Vagina (tissue), 2 donors: Measurements from ENCODE around the gene VPS72.

Experiments used
- POLR2A ChIP-seq, 2 donors: fragments of 450-650 bp; IDR thresholded peaks; one replicate each; pipeline ENCODE4 v1.6.1; 2017; ENCODE audit warnings: antibody characterized with exemption in 2 of 2, mild to moderate bottlenecking in 2 of 2, moderate library complexity in 2 of 2
- TF ChIP-seq, protein P1 (sequence below), 3 experiments: fragments of 450-650 bp in 2 of 3; fragments of 200-600 bp in 1 of 3; sonication (generic) in 1 of 3; IDR thresholded peaks; one replicate each; pipeline ENCODE4 v1.5.1; 2017 to 2019; ENCODE audit warnings: antibody characterized with exemption in 3 of 3, mild to moderate bottlenecking in 2 of 3, moderate library complexity in 2 of 3

DNA sequence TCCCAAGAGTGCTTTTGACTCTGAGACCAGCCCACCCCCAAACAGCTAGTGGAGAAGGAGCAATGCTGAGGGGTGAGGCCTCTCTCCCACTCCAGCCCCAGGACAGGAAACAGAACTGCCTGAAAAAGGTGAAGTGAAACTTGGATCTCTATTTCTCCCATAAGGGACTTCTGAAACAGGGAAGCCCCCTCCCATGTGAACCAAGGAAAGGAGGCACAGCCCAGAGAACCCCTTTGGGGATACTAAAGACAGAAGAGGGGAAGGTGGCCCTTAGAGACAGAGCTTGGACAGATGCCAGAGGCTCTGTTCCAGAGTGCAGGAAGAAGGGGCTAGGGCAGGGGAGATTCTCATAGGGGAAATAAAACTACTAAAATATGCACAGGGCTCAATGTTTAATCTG is 30.6 kb downstream of the VPS72 start:
- TF ChIP-seq, protein P1, sequence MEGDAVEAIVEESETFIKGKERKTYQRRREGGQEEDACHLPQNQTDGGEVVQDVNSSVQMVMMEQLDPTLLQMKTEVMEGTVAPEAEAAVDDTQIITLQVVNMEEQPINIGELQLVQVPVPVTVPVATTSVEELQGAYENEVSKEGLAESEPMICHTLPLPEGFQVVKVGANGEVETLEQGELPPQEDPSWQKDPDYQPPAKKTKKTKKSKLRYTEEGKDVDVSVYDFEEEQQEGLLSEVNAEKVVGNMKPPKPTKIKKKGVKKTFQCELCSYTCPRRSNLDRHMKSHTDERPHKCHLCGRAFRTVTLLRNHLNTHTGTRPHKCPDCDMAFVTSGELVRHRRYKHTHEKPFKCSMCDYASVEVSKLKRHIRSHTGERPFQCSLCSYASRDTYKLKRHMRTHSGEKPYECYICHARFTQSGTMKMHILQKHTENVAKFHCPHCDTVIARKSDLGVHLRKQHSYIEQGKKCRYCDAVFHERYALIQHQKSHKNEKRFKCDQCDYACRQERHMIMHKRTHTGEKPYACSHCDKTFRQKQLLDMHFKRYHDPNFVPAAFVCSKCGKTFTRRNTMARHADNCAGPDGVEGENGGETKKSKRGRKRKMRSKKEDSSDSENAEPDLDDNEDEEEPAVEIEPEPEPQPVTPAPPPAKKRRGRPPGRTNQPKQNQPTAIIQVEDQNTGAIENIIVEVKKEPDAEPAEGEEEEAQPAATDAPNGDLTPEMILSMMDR (IDR thresholded peaks at IDR 0.05) = no peak
- TF ChIP-seq POLR2A (IDR thresholded peaks at IDR 0.05) = no peak
